Breast epithelium (tissue), 4 donors: Measurements from ENCODE around the gene ZNRF3. TPM values are rescaled to one million over a fixed set of nuclear protein-coding genes. Genes with fewer than 3 reads are reported as not detected.
"Not testable (repeated sequence)": the region's sequence is repeated elsewhere in the genome, so short reads cannot be mapped to it uniquely, and the experiment has no call there.

Source experiments
- DNase-seq, 2 donors: peaks; one replicate each; pipeline ENCODE4 v3.0.0-alpha.2; 2019; ENCODE audit warnings: low spot score in 2 of 2
- H3K27ac ChIP-seq, 2 donors: fragments of 200-600 bp; sonication (generic) in 1 of 2; one replicate each; pipeline ENCODE4 v1.5.1; 2016 to 2019; ENCODE audit warnings: mild to moderate bottlenecking in 1 of 2
- H3K27me3 ChIP-seq, 2 donors: fragments of 200-600 bp; sonication (generic) in 1 of 2; one replicate each; pipeline versions ENCODE4 v1.5.1 to v1.6.0; 2017 to 2019; ENCODE audit warnings: control low read depth in 1 of 2, mild to moderate bottlenecking in 1 of 2
- H3K36me3 ChIP-seq: fragments of 200-600 bp; one replicate; pipeline ENCODE4 v1.5.1; 2019
- H3K4me1 ChIP-seq, 2 donors: fragments of 200-600 bp; sonication (generic); one replicate each; pipeline ENCODE4 v1.5.1; 2016 to 2019; ENCODE audit warnings: control low read depth in 1 of 2
- H3K4me3 ChIP-seq, 3 donors: fragments of 200-600 bp; sonication (generic); 1 replicate in 2 of 3; 2 replicates in 1 of 3; pipeline ENCODE4 v1.5.1; 2016 to 2019; ENCODE audit warnings: mild to moderate bottlenecking in 3 of 3, moderate library complexity in 2 of 3
- H3K9me3 ChIP-seq, 2 donors: fragments of 200-600 bp; sonication (generic) in 1 of 2; one replicate each; pipeline ENCODE4 v1.5.1; 2016 to 2019; ENCODE audit warnings: control low read depth in 1 of 2
- POLR2A ChIP-seq: fragments of 450-650 bp; IDR thresholded peaks from one replicate; pipeline ENCODE4 v1.6.1; 2016; ENCODE audit warnings: antibody characterized with exemption, mild to moderate bottlenecking, moderate library complexity
- POLR2AphosphoS5 ChIP-seq, 3 donors: sonication (generic); formaldehyde crosslinking; IDR thresholded peaks; one replicate each; pipeline ENCODE4 v1.6.1; 2017; ENCODE audit warnings: antibody characterized with exemption in 3 of 3
- intact Hi-C: fragments of 100-400 bp; cut with DNase I; formaldehyde crosslinking; loops from one replicate; pipeline ENCODE4 v1.15.1; 2023; ENCODE audit warnings: low total_unique reads
- total RNA-seq, 3 donors: library from RNA; depleted of rRNA; stranded (reverse); fragments of >200 nt; gene quantifications; one replicate each; pipeline ENCODE4 v1.1.0, GENCODE V29; 2016
- TF ChIP-seq, protein P1 (sequence below), 3 donors: fragments of 450-650 bp; IDR thresholded peaks; one replicate each; pipeline ENCODE4 v1.5.1; 2016 to 2017; ENCODE audit warnings: antibody characterized with exemption in 3 of 3, mild to moderate bottlenecking in 3 of 3, moderate library complexity in 3 of 3

Gene ZNRF3
- total RNA-seq, 3 donors from 2014 or later: 6.9 to 7.9 (median 6.9) TPM

DNA sequence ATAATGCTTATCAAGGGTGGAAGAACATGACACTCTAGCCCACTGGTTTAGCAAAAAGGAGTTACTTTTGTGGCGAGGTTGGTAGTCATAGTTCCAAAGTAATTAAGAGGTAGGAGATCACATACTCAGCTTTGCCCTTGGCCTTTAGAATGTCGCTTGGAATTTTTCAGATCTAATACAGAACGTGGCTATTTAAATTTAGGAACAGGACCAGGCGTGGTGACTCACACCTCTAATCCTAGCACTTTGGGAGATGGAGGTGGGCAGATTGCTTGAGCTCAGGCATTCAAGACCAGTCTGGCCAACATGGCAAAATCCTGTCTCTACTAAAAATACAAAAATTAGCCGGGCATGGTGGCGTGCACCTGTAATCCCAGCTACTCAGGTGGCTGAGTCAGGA lies 26.1 kb upstream of the ZNRF3 start:
- Histone ChIP-seq H3K27me3 (no peaks in the 10 kb centered on the region), H3K27ac (no peak overlapping the region), H3K36me3 (no peaks in the 10 kb centered on the region), H3K9me3 (no peaks in the 10 kb centered on the region), H3K4me3 (no peak overlapping the region), H3K4me1 (no peaks in the 10 kb centered on the region)
- TF ChIP-seq POLR2A: no peak
- intact Hi-C loops: loop anchor here (10.0 kb wide), 1 partner anchor 188 kb away; no protein-coding TSS in a partner anchor
- DNase-seq: no peak

DNA sequence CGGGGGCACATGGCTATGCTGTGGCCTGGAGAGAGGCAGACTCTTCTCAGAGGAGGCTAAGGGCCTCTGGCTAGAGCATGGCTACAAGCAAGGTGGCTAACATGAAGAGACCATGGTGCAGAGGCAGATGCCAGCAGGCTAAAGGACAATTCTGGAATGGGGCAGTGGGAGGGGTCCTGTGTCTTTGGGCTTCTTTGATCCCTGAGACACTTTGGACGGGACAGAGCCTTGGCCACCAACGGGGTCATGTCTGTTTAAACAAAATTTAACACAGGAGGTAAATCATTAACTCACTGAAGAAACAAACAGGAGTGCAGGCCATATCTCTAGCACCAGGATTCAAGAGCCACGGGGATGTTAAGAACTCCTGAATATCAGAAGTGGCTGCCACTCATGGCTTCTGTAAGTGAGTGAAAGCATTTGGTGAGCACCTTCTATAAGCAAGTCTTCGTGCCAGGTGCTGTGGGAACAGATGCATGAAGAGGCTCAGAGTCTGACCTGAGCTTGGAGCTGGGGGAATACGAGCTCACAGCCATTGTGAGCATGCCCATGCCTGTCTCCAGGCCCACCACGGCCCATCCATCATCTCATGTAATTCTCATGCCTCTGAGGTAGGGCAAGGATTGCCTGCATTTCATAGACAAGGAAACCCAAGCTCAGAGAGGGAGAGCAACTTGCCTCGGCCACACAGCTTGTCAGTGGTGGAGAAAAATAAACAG lies 18.3 kb upstream of the ZNRF3 start:
- H3K4me1 ChIP-seq: no peaks in the 10 kb centered on the region
- no peak overlapping the region for H3K4me3 ChIP-seq
- TF ChIP-seq POLR2AphosphoS5 (IDR thresholded peaks at IDR 0.05) (no peak), POLR2A (no peak)
- TF ChIP-seq, protein P1, sequence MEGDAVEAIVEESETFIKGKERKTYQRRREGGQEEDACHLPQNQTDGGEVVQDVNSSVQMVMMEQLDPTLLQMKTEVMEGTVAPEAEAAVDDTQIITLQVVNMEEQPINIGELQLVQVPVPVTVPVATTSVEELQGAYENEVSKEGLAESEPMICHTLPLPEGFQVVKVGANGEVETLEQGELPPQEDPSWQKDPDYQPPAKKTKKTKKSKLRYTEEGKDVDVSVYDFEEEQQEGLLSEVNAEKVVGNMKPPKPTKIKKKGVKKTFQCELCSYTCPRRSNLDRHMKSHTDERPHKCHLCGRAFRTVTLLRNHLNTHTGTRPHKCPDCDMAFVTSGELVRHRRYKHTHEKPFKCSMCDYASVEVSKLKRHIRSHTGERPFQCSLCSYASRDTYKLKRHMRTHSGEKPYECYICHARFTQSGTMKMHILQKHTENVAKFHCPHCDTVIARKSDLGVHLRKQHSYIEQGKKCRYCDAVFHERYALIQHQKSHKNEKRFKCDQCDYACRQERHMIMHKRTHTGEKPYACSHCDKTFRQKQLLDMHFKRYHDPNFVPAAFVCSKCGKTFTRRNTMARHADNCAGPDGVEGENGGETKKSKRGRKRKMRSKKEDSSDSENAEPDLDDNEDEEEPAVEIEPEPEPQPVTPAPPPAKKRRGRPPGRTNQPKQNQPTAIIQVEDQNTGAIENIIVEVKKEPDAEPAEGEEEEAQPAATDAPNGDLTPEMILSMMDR (IDR thresholded peaks at IDR 0.05): no peak
- intact Hi-C loops: no loop called here
- H3K27me3 ChIP-seq: no peaks in the 10 kb centered on the region
- H3K36me3 ChIP-seq: no peaks in the 10 kb centered on the region
- no peak for DNase-seq
- no peak overlapping the region for H3K27ac ChIP-seq
- no peaks in the 10 kb centered on the region for H3K9me3 ChIP-seq

GRCh38 chr22:28867191-28867590 lies 16.2 kb upstream of the ZNRF3 start:
- Histone ChIP-seq H3K9me3 (no peaks in the 10 kb centered on the region), H3K27ac (no peak overlapping the region), H3K27me3 (no peaks in the 10 kb centered on the region), H3K4me1 (no peaks in the 10 kb centered on the region), H3K36me3 (no peaks in the 10 kb centered on the region), H3K4me3 (no peak overlapping the region)
- no peak for DNase-seq
- intact Hi-C loops: no loop called here
- TF ChIP-seq, protein P1 (IDR thresholded peaks at IDR 0.05): no peak
- TF ChIP-seq POLR2AphosphoS5 (IDR thresholded peaks at IDR 0.05) (no peak), POLR2A (no peak)

GRCh38 chr22:28868389-28868788 lies 15.0 kb upstream of the ZNRF3 start:
- intact Hi-C loops, H3K36me3 ChIP-seq, H3K27ac ChIP-seq, H3K27me3 ChIP-seq, DNase-seq, H3K4me1 ChIP-seq, H3K9me3 ChIP-seq, H3K4me3 ChIP-seq: not testable (repeated sequence)

GRCh38 chr22:28869736-28870135 lies 13.6 kb upstream of the ZNRF3 start:
- Histone ChIP-seq H3K36me3 (no peaks in the 10 kb centered on the region), H3K27me3 (no peaks in the 10 kb centered on the region), H3K9me3 (no peaks in the 10 kb centered on the region), H3K4me3 (no peak overlapping the region), H3K4me1 (no peaks in the 10 kb centered on the region), H3K27ac (no peak overlapping the region)
- intact Hi-C loops: no loop called here
- TF ChIP-seq POLR2AphosphoS5 (IDR thresholded peaks at IDR 0.05) (no peak), POLR2A (no peak)
- TF ChIP-seq, protein P1 (IDR thresholded peaks at IDR 0.05): no peak
- no peak for DNase-seq

GRCh38 chr22:28873183-28873963 lies 10.0 kb upstream of the ZNRF3 start:
- no peak overlapping the region for H3K27ac ChIP-seq
- H3K4me1 ChIP-seq: no peaks in the 10 kb centered on the region
- H3K9me3 ChIP-seq: no peaks in the 10 kb centered on the region
- TF ChIP-seq, protein P1 (IDR thresholded peaks at IDR 0.05): no peak
- no peaks in the 10 kb centered on the region for H3K27me3 ChIP-seq
- H3K4me3 ChIP-seq: no peak overlapping the region
- intact Hi-C loops: no loop called here
- H3K36me3 ChIP-seq: no peaks in the 10 kb centered on the region
- DNase-seq: no peak
